ENCODE results near the gene HAPSTR1. TPM values are rescaled to one million over a fixed set of nuclear protein-coding genes. Genes with fewer than 3 reads are reported as not detected.

The HAPSTR1 gene
- total RNA-seq, 1 donor = 93.4 TPM

Other genes starting within 250 kb of the HAPSTR1 start
- gene CARHSP1, start 222.6 kb upstream of the HAPSTR1 start, total RNA-seq = 92.6 and 107 TPM in 2 replicates
- gene LITAFD, start 209.3 kb upstream of the HAPSTR1 start, total RNA-seq = not detected in 2 replicates
- gene USP7, start 127.7 kb upstream of the HAPSTR1 start, total RNA-seq = 46.0 and 51.4 TPM in 2 replicates